Measurements from ENCODE around the gene ADAMTSL3. TPM values are rescaled to one million over a fixed set of nuclear protein-coding genes. Genes with fewer than 3 reads are reported as not detected.

Gene ADAMTSL3
- total and polyA plus RNA-seq, 2 experiments from 2014 or later: 0.61 to 0.87 TPM

DNA sequence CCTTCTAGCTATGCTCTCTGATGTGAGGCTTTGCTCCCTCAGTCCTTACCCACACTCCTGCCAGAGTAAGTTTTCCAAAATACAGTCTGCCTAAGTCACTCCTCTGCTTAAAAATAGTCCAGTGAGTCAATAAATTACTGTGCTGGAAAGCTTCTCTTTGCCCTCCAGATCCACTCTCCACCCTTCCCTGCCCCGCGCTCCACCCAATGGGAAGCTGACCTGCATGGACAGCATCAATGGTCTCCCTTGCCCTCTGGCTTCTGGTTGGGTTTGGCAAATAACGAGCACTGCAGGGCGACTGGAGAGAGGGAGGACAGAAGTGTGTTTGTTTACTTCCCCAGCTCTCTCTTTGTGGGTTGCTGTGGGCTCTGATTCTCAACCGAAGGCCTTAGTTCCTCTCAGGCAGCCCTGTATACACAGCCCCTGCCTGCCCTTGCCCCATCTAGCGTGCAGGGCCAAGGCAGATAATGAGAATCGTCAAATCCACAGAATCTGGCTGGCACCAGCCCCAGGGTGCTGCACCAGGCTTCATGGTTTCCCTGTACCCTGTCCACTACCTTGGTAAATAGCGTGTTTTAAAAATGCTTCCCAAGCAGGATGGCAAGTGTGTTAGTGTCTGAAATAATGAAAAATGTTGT, 110.4 kb downstream of the ADAMTSL3 start:
- no peaks in the 10 kb centered on the region for H3K9me2 ChIP-seq (ENCODE audit: insufficient read depth)
- no peak overlapping the region for H3K4me3 ChIP-seq
- peaks cover 2% of the 10 kb centered on the region for H3K27me3 Mint-ChIP-seq (ENCODE audit: insufficient read depth, low read depth, poor library complexity)
- no peaks in the 10 kb centered on the region for H3K36me3 ChIP-seq (ENCODE audit: insufficient read depth)
- no peak overlapping the region for H2AFZ ChIP-seq
- TF ChIP-seq ZNF114 (CRISPR knock-in tag; IDR thresholded peaks at IDR 0.05): no peak
- TF ChIP-seq EZH2phosphoT487 (IDR thresholded peaks at IDR 0.05; ENCODE audit: unreplicated experiment): no peak
- TF ChIP-seq JUNB (IDR thresholded peaks at IDR 0.05; ENCODE audit: unreplicated experiment): no peak
- no peak for TF ChIP-seq NANOG (IDR thresholded peaks at IDR 0.05; ENCODE audit: borderline replicate concordance)
- no peak for TF ChIP-seq CREB1 (CRISPR knock-in tag; IDR thresholded peaks at IDR 0.05; ENCODE audit: low read depth)
- no peak for TF ChIP-seq POLR2AphosphoS5 (IDR thresholded peaks at IDR 0.05; ENCODE audit: low read depth)
- TF ChIP-seq ZNF331 (CRISPR knock-in tag; IDR thresholded peaks at IDR 0.05; ENCODE audit: low read depth): no peak
- TF ChIP-seq, protein P1, sequence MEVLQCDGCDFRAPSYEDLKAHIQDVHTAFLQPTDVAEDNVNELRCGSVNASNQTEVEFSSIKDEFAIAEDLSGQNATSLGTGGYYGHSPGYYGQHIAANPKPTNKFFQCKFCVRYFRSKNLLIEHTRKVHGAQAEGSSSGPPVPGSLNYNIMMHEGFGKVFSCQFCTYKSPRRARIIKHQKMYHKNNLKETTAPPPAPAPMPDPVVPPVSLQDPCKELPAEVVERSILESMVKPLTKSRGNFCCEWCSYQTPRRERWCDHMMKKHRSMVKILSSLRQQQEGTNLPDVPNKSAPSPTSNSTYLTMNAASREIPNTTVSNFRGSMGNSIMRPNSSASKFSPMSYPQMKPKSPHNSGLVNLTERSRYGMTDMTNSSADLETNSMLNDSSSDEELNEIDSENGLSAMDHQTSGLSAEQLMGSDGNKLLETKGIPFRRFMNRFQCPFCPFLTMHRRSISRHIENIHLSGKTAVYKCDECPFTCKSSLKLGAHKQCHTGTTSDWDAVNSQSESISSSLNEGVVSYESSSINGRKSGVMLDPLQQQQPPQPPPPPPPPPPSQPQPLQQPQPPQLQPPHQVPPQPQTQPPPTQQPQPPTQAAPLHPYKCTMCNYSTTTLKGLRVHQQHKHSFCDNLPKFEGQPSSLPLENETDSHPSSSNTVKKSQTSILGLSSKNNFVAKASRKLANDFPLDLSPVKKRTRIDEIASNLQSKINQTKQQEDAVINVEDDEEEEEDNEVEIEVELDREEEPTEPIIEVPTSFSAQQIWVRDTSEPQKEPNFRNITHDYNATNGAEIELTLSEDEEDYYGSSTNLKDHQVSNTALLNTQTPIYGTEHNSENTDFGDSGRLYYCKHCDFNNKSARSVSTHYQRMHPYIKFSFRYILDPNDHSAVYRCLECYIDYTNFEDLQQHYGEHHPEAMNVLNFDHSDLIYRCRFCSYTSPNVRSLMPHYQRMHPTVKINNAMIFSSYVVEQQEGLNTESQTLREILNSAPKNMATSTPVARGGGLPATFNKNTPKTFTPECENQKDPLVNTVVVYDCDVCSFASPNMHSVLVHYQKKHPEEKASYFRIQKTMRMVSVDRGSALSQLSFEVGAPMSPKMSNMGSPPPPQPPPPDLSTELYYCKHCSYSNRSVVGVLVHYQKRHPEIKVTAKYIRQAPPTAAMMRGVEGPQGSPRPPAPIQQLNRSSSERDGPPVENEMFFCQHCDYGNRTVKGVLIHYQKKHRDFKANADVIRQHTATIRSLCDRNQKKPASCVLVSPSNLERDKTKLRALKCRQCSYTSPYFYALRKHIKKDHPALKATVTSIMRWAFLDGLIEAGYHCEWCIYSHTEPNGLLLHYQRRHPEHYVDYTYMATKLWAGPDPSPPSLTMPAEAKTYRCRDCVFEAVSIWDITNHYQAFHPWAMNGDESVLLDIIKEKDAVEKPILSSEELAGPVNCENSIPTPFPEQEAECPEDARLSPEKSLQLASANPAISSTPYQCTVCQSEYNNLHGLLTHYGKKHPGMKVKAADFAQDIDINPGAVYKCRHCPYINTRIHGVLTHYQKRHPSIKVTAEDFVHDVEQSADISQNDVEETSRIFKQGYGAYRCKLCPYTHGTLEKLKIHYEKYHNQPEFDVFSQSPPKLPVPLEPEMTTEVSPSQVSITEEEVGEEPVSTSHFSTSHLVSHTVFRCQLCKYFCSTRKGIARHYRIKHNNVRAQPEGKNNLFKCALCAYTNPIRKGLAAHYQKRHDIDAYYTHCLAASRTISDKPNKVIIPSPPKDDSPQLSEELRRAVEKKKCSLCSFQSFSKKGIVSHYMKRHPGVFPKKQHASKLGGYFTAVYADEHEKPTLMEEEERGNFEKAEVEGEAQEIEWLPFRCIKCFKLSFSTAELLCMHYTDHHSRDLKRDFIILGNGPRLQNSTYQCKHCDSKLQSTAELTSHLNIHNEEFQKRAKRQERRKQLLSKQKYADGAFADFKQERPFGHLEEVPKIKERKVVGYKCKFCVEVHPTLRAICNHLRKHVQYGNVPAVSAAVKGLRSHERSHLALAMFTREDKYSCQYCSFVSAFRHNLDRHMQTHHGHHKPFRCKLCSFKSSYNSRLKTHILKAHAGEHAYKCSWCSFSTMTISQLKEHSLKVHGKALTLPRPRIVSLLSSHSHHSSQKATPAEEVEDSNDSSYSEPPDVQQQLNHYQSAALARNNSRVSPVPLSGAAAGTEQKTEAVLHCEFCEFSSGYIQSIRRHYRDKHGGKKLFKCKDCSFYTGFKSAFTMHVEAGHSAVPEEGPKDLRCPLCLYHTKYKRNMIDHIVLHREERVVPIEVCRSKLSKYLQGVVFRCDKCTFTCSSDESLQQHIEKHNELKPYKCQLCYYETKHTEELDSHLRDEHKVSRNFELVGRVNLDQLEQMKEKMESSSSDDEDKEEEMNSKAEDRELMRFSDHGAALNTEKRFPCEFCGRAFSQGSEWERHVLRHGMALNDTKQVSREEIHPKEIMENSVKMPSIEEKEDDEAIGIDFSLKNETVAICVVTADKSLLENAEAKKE (CRISPR knock-in tag; IDR thresholded peaks at IDR 0.05): no peak
- TF ChIP-seq, protein P2, sequence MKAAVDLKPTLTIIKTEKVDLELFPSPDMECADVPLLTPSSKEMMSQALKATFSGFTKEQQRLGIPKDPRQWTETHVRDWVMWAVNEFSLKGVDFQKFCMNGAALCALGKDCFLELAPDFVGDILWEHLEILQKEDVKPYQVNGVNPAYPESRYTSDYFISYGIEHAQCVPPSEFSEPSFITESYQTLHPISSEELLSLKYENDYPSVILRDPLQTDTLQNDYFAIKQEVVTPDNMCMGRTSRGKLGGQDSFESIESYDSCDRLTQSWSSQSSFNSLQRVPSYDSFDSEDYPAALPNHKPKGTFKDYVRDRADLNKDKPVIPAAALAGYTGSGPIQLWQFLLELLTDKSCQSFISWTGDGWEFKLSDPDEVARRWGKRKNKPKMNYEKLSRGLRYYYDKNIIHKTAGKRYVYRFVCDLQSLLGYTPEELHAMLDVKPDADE (IDR thresholded peaks at IDR 0.05): no peak
- TF ChIP-seq, protein P3, sequence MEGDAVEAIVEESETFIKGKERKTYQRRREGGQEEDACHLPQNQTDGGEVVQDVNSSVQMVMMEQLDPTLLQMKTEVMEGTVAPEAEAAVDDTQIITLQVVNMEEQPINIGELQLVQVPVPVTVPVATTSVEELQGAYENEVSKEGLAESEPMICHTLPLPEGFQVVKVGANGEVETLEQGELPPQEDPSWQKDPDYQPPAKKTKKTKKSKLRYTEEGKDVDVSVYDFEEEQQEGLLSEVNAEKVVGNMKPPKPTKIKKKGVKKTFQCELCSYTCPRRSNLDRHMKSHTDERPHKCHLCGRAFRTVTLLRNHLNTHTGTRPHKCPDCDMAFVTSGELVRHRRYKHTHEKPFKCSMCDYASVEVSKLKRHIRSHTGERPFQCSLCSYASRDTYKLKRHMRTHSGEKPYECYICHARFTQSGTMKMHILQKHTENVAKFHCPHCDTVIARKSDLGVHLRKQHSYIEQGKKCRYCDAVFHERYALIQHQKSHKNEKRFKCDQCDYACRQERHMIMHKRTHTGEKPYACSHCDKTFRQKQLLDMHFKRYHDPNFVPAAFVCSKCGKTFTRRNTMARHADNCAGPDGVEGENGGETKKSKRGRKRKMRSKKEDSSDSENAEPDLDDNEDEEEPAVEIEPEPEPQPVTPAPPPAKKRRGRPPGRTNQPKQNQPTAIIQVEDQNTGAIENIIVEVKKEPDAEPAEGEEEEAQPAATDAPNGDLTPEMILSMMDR (conservative IDR thresholded peaks at IDR 0.05; ENCODE audit: low read depth in 2 of 2): no peak
- TF ChIP-seq EZH2 (IDR thresholded peaks at IDR 0.05; ENCODE audit: low read depth, unreplicated experiment): no peak
- TF ChIP-seq, protein P4, sequence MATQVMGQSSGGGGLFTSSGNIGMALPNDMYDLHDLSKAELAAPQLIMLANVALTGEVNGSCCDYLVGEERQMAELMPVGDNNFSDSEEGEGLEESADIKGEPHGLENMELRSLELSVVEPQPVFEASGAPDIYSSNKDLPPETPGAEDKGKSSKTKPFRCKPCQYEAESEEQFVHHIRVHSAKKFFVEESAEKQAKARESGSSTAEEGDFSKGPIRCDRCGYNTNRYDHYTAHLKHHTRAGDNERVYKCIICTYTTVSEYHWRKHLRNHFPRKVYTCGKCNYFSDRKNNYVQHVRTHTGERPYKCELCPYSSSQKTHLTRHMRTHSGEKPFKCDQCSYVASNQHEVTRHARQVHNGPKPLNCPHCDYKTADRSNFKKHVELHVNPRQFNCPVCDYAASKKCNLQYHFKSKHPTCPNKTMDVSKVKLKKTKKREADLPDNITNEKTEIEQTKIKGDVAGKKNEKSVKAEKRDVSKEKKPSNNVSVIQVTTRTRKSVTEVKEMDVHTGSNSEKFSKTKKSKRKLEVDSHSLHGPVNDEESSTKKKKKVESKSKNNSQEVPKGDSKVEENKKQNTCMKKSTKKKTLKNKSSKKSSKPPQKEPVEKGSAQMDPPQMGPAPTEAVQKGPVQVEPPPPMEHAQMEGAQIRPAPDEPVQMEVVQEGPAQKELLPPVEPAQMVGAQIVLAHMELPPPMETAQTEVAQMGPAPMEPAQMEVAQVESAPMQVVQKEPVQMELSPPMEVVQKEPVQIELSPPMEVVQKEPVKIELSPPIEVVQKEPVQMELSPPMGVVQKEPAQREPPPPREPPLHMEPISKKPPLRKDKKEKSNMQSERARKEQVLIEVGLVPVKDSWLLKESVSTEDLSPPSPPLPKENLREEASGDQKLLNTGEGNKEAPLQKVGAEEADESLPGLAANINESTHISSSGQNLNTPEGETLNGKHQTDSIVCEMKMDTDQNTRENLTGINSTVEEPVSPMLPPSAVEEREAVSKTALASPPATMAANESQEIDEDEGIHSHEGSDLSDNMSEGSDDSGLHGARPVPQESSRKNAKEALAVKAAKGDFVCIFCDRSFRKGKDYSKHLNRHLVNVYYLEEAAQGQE (IDR thresholded peaks at IDR 0.05; ENCODE audit: unreplicated experiment): no peak
- TF ChIP-seq STAT1 (IDR thresholded peaks at IDR 0.05; ENCODE audit: unreplicated experiment): no peak
- no peaks in the 10 kb centered on the region for H3F3A ChIP-seq (replicated peaks; ENCODE audit: low read depth)
- H4K20me1 ChIP-seq (replicated peaks; ENCODE audit: insufficient read depth): no peaks in the 10 kb centered on the region
- H3K4me2 ChIP-seq: no peak overlapping the region
- no peaks in the 10 kb centered on the region for H3K4me1 Mint-ChIP-seq
- no peaks in the 10 kb centered on the region for H3K36me3 Mint-ChIP-seq (ENCODE audit: low read depth)
- no peak overlapping the region for H3K4me3 Mint-ChIP-seq
- no peak overlapping the region for H3K27ac Mint-ChIP-seq
- no peaks in the 10 kb centered on the region for H3K27me3 ChIP-seq (ENCODE audit: insufficient read depth)
- DNase-seq (ENCODE audit: low spot score): no peak
- H3K27ac ChIP-seq (ENCODE audit: low read depth): no peak overlapping the region
- no peaks in the 10 kb centered on the region for H3K79me2 ChIP-seq (replicated peaks; ENCODE audit: insufficient read depth)
- H3K4me1 ChIP-seq (ENCODE audit: insufficient read depth): no peaks in the 10 kb centered on the region
- ATAC-seq: no peak
- H3K9me3 Mint-ChIP-seq: no peaks in the 10 kb centered on the region; the same call in 2 of the 3 replicates
